PC-3 (cell line): ENCODE measurements around the gene TMEM43. TPM values are rescaled to one million over a fixed set of nuclear protein-coding genes. Genes with fewer than 3 reads are reported as not detected.

Source experiments
- ATAC-seq: fragments of 200-7000 bp; cut with Tn5 transposase; 2 replicates; pipeline ENCODE4 v1.9.1; 2020; ENCODE audit warnings: mild to moderate bottlenecking, moderate library complexity
- BruUV-seq: library from RNA; stranded (reverse); fragments of 400-500 nt; replicated peaks from 2 replicates; lab custom pipeline; 2021; lab: Mats Ljungman, UMichigan
- CTCF ChIA-PET: fragments of 300-600 bp; sonication (Branson Sonifier 250); formaldehyde crosslinking; loops from one replicate; lab custom pipeline; 2022; ENCODE audit warnings: antibody characterized with exemption; lab: Charles Lee
- POLR2A ChIA-PET: fragments of 300-600 bp; sonication (Branson Sonifier 250); formaldehyde crosslinking; loops from one replicate; lab custom pipeline; 2022; ENCODE audit warnings: antibody characterized with exemption; ENCODE audit not compliant: unreplicated experiment; lab: Charles Lee
- DNase-seq: peaks from one replicate; pipeline ENCODE4 v3.0.0-alpha.2; 2015
- H2AFZ ChIP-seq: fragments of 300-600 bp; sonication (generic); 2 replicates; pipeline ENCODE4 v1.6.0; 2016; ENCODE audit warnings: antibody characterized with exemption, low read length
- H3F3A ChIP-seq: fragments of 300-600 bp; sonication (generic); one replicate; pipeline ENCODE4 v1.6.0; 2017; ENCODE audit warnings: antibody characterized with exemption, low read length, control low read depth, mild to moderate bottlenecking; ENCODE audit not compliant: unreplicated experiment
- H3K27ac ChIP-seq: fragments of 300-600 bp; sonication (generic); 2 replicates; pipeline ENCODE4 v1.5.1; 2016; ENCODE audit warnings: mild to moderate bottlenecking, low read length
- H3K27me3 ChIP-seq: fragments of 300-600 bp; sonication (generic); 2 replicates; pipeline ENCODE4 v1.6.1; 2016; ENCODE audit warnings: low read length, mixed read lengths
- H3K36me3 ChIP-seq: fragments of 300-600 bp; sonication (generic); 2 replicates; pipeline ENCODE4 v1.6.1; 2016; ENCODE audit warnings: low read depth, mixed run types, low read length, mixed read lengths
- H3K4me1 ChIP-seq: fragments of 300-600 bp; sonication (generic); 2 replicates; pipeline ENCODE4 v1.5.1; 2016; ENCODE audit warnings: low read length; ENCODE audit not compliant: insufficient read depth
- H3K4me2 ChIP-seq: fragments of 300-600 bp; sonication (generic); 2 replicates; pipeline ENCODE4 v1.6.0; 2016; ENCODE audit warnings: low read length
- H3K4me3 ChIP-seq: fragments of 300-600 bp; sonication (generic); 2 replicates; pipeline ENCODE4 v1.5.1; 2016; ENCODE audit warnings: mild to moderate bottlenecking, low read length, mixed read lengths
- H3K79me2 ChIP-seq: fragments of 300-600 bp; sonication (generic); 2 replicates; pipeline ENCODE4 v1.6.1; 2017; ENCODE audit warnings: low read length, mixed read lengths
- H3K9ac ChIP-seq: fragments of 300-600 bp; sonication (generic); 2 replicates; pipeline ENCODE4 v1.6.0; 2016; ENCODE audit warnings: mild to moderate bottlenecking, low read length
- H3K9me2 ChIP-seq: fragments of 300-600 bp; sonication (generic); replicated peaks from 2 replicates; pipeline ENCODE4 v1.6.1; 2016; ENCODE audit warnings: mixed run types, low read length, mixed read lengths
- H3K9me3 ChIP-seq: fragments of 300-600 bp; sonication (generic); 2 replicates; pipeline ENCODE4 v1.6.1; 2016; ENCODE audit warnings: low read length, mixed read lengths
- H4K20me1 ChIP-seq: fragments of 300-600 bp; sonication (generic); 2 replicates; pipeline ENCODE4 v1.6.1; 2016; ENCODE audit warnings: low read length, mixed read lengths
- EZH2 ChIP-seq: fragments of 300-600 bp; sonication (generic); IDR thresholded peaks from one replicate; pipeline ENCODE4 v1.6.1; 2017; ENCODE audit warnings: antibody characterized with exemption, mild to moderate bottlenecking, low read length; ENCODE audit not compliant: unreplicated experiment
- EZH2phosphoT487 ChIP-seq: fragments of 300-600 bp; sonication (generic); IDR thresholded peaks from 2 replicates; pipeline ENCODE4 v1.6.1; 2018; ENCODE audit warnings: mild to moderate bottlenecking, antibody characterized with exemption, low read length, borderline replicate concordance
- intact Hi-C: fragments of 100-400 bp; cut with micrococcal nuclease; formaldehyde crosslinking; loops from 2 replicates; pipeline ENCODE4 v1.9.0; 2023
- total RNA-seq: library from RNA; depleted of rRNA; stranded (reverse); fragments of >200 nt; gene quantifications from 2 replicates; pipeline ENCODE4 v1.2.3, GENCODE V29; 2014
- TF ChIP-seq, protein P1 (sequence below): fragments of 300-600 bp; sonication (generic); conservative IDR thresholded peaks from 2 replicates; pipeline ENCODE4 v1.5.1; 2017; ENCODE audit warnings: antibody characterized with exemption, low read depth, mild to moderate bottlenecking, low read length

TMEM43 gene
- total RNA-seq, 1 experiment from 2014 or later, result 83.1 TPM

GRCh38 chr3:14131134-14131533 lies 6.3 kb downstream of the TMEM43 start:
- Histone ChIP-seq H3K9me3 (no peaks in the 10 kb centered on the region), H4K20me1 (peaks cover 28% of the 10 kb centered on the region), H3K4me1 (peaks cover 9% of the 10 kb centered on the region), H3K9ac (no peak overlapping the region), H3K4me3 (no peak overlapping the region), H2AFZ (no peak overlapping the region), H3K27ac (no peak overlapping the region), H3K79me2 (peaks cover 33% of the 10 kb centered on the region), H3K9me2 (no peaks in the 10 kb centered on the region), H3K27me3 (no peaks in the 10 kb centered on the region), H3F3A (no peaks in the 10 kb centered on the region), H3K36me3 (peaks cover 69% of the 10 kb centered on the region), H3K4me2 (no peak overlapping the region)
- ChIA-PET POLR2A (no interaction called here), CTCF (no interaction called here)
- TF ChIP-seq, protein P1, sequence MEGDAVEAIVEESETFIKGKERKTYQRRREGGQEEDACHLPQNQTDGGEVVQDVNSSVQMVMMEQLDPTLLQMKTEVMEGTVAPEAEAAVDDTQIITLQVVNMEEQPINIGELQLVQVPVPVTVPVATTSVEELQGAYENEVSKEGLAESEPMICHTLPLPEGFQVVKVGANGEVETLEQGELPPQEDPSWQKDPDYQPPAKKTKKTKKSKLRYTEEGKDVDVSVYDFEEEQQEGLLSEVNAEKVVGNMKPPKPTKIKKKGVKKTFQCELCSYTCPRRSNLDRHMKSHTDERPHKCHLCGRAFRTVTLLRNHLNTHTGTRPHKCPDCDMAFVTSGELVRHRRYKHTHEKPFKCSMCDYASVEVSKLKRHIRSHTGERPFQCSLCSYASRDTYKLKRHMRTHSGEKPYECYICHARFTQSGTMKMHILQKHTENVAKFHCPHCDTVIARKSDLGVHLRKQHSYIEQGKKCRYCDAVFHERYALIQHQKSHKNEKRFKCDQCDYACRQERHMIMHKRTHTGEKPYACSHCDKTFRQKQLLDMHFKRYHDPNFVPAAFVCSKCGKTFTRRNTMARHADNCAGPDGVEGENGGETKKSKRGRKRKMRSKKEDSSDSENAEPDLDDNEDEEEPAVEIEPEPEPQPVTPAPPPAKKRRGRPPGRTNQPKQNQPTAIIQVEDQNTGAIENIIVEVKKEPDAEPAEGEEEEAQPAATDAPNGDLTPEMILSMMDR, result no peak
- TF ChIP-seq EZH2, result no peak
- TF ChIP-seq EZH2phosphoT487, result no peak
- no peak for DNase-seq
- no peak for ATAC-seq
- BruUV-seq, result no TSS peak
- intact Hi-C loops, result no loop called here

- ChIA-PET POLR2A (interaction anchor here (0.7 kb wide), 1 partner anchor 217 kb away, joined by 8 read pairs; no protein-coding TSS in a partner anchor), CTCF (no interaction called here)
- peaks cover 72% of the 10 kb centered on the region for H3K36me3 ChIP-seq
- H3K27me3 ChIP-seq, result no peaks in the 10 kb centered on the region
- no peak overlapping the region for H3K4me2 ChIP-seq
- H3K9ac ChIP-seq, result no peak overlapping the region
- H2AFZ ChIP-seq, result no peak overlapping the region
- ATAC-seq, result no peak
- TF ChIP-seq, protein P1, result no peak
- TF ChIP-seq EZH2 (no peak), EZH2phosphoT487 (no peak)
- peaks cover 11% of the 10 kb centered on the region for H3K4me1 ChIP-seq
- no peak overlapping the region for H3K4me3 ChIP-seq
- no peak for DNase-seq
- no peak overlapping the region for H3K27ac ChIP-seq
- no peaks in the 10 kb centered on the region for H3F3A ChIP-seq
- H3K9me2 ChIP-seq, result no peaks in the 10 kb centered on the region
- peaks cover 18% of the 10 kb centered on the region; the same call in 1 of the 2 replicates for H4K20me1 ChIP-seq
- intact Hi-C loops, result no loop called here
- peaks cover 23% of the 10 kb centered on the region for H3K79me2 ChIP-seq
- H3K9me3 ChIP-seq, result no peaks in the 10 kb centered on the region
- BruUV-seq, result no TSS peak
These were observed 7.3 kb downstream of the TMEM43 start for GRCh38 chr3:14132120-14132519.

DNA sequence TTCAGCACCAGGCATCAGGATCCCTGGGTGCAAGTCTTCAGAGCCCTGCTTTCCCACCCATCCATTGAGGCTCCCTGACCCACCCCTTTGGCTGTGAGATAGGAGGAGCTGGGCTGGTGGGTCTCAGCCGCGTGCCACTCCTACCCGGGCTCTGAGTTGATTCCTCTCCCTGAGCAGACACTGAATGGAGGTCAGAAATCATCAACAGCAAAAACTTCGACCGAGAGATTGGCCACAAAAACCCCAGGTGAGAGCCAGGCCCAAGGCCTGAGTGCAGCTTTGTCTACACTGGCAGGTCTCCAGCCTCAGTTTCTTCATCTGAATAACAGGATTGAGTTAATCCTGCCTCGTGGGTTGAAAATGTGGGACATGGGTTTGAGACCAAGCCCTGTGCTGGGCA lies 7.8 kb downstream of the TMEM43 start:
- Histone ChIP-seq H4K20me1 (peaks cover 12% of the 10 kb centered on the region; the same call in 1 of the 2 replicates), H2AFZ (no peak overlapping the region), H3K9me3 (no peaks in the 10 kb centered on the region), H3K4me3 (no peak overlapping the region), H3K4me1 (peaks cover 17% of the 10 kb centered on the region), H3K27ac (no peak overlapping the region), H3K4me2 (no peak overlapping the region), H3K27me3 (no peaks in the 10 kb centered on the region), H3K36me3 (peaks cover 72% of the 10 kb centered on the region), H3K9ac (no peak overlapping the region), H3K79me2 (peaks cover 17% of the 10 kb centered on the region), H3K9me2 (no peaks in the 10 kb centered on the region), H3F3A (no peaks in the 10 kb centered on the region)
- DNase-seq, result no peak
- ChIA-PET CTCF (no interaction called here), POLR2A (no interaction called here)
- TF ChIP-seq, protein P1, result no peak
- TF ChIP-seq EZH2, result no peak
- no peak for TF ChIP-seq EZH2phosphoT487
- no peak for ATAC-seq
- BruUV-seq, result no TSS peak
- intact Hi-C loops, result no loop called here
